H9 (cell line): ENCODE results near the gene CCDC180. TPM values are rescaled to one million over a fixed set of nuclear protein-coding genes. Genes with fewer than 3 reads are reported as not detected.

Source experiments
- DNase-seq: peaks from one replicate; pipeline ENCODE4 v3.0.0-alpha.2; 2017
- H2AFZ ChIP-seq: one replicate; pipeline ENCODE4 v1.6.1; 2013; ENCODE audit warnings: mild to moderate bottlenecking, low read length, control low read depth, moderate library complexity
- H2AK5ac ChIP-seq: 2 replicates; pipeline ENCODE4 v1.6.1; 2013; ENCODE audit warnings: low read length, control low read depth, mixed read lengths; ENCODE audit not compliant: insufficient read length
- H2BK120ac ChIP-seq: one replicate; pipeline ENCODE4 v1.6.1; 2013; ENCODE audit warnings: low read depth, mild to moderate bottlenecking, low read length, control low read depth, inconsistent platforms; ENCODE audit not compliant: poor library complexity, severe bottlenecking
- H2BK12ac ChIP-seq: 2 replicates; pipeline ENCODE4 v1.6.1; 2013; ENCODE audit warnings: low read length, control low read depth, mixed read lengths, low read depth; ENCODE audit not compliant: insufficient read length
- H2BK15ac ChIP-seq: 2 replicates; pipeline ENCODE4 v1.6.1; 2013; ENCODE audit warnings: low read depth, low read length, control low read depth
- H2BK20ac ChIP-seq: one replicate; pipeline ENCODE4 v1.6.1; 2013; ENCODE audit warnings: low read depth, mild to moderate bottlenecking, low read length, control low read depth, inconsistent platforms; ENCODE audit not compliant: poor library complexity, severe bottlenecking
- H2BK5ac ChIP-seq: 2 replicates; pipeline ENCODE4 v1.6.1; 2013; ENCODE audit warnings: low read length, control low read depth, mixed read lengths; ENCODE audit not compliant: insufficient read length
- H3K14ac ChIP-seq: 2 replicates; pipeline ENCODE4 v1.6.1; 2013; ENCODE audit warnings: low read length, control low read depth; ENCODE audit not compliant: insufficient read depth
- H3K18ac ChIP-seq: 2 replicates; pipeline ENCODE4 v1.6.1; 2013; ENCODE audit warnings: low read depth, mild to moderate bottlenecking, mixed read lengths, low read length, control low read depth; ENCODE audit not compliant: insufficient read length
- H3K23ac ChIP-seq: 2 replicates; pipeline ENCODE4 v1.6.1; 2013; ENCODE audit warnings: low read length, control low read depth, mixed read lengths, low read depth; ENCODE audit not compliant: insufficient read length
- H3K23me2 ChIP-seq: 2 replicates; pipeline ENCODE4 v1.6.1; 2013; ENCODE audit warnings: low read depth, mild to moderate bottlenecking, mixed read lengths, low read length, control low read depth; ENCODE audit not compliant: insufficient read length, poor library complexity, severe bottlenecking
- H3K27ac ChIP-seq: 2 replicates; pipeline ENCODE4 v1.5.1; 2013; ENCODE audit warnings: low read length, control low read depth, mixed read lengths, low read depth; ENCODE audit not compliant: insufficient read length
- H3K27me3 ChIP-seq: 2 replicates; pipeline ENCODE4 v1.6.1; 2013; ENCODE audit warnings: low read length, control low read depth, inconsistent platforms; ENCODE audit not compliant: insufficient read depth
- H3K4ac ChIP-seq: 2 replicates; pipeline ENCODE4 v1.6.1; 2013; ENCODE audit warnings: low read depth, mild to moderate bottlenecking, control low read depth, inconsistent platforms, low read length, moderate library complexity
- H3K4me1 ChIP-seq: 2 replicates; pipeline ENCODE4 v1.6.1; 2013; ENCODE audit warnings: low read length, control low read depth, inconsistent platforms; ENCODE audit not compliant: insufficient read depth
- H3K4me2 ChIP-seq: 2 replicates; pipeline ENCODE4 v1.6.1; 2013; ENCODE audit warnings: low read length, control low read depth, mixed read lengths; ENCODE audit not compliant: insufficient read length, insufficient read depth
- H3K56ac ChIP-seq: 2 replicates; pipeline ENCODE4 v1.6.1; 2013; ENCODE audit warnings: low read depth, mild to moderate bottlenecking, mixed read lengths, low read length, control low read depth; ENCODE audit not compliant: insufficient read length
- H3K79me1 ChIP-seq: 2 replicates; pipeline ENCODE4 v1.6.1; 2013; ENCODE audit warnings: low read depth, mild to moderate bottlenecking, moderate library complexity, low read length, control low read depth, inconsistent platforms; ENCODE audit not compliant: insufficient read depth, poor library complexity, severe bottlenecking
- H3K79me2 ChIP-seq: 2 replicates; pipeline ENCODE4 v1.6.1; 2013; ENCODE audit warnings: low read length, control low read depth, inconsistent platforms; ENCODE audit not compliant: insufficient read depth
- H3K9ac ChIP-seq: 2 replicates; pipeline ENCODE4 v1.6.1; 2013; ENCODE audit warnings: low read length, control low read depth, mixed read lengths; ENCODE audit not compliant: insufficient read length; ENCODE audit errors: extremely low read depth
- H3K9me3 ChIP-seq: one replicate; pipeline ENCODE4 v1.6.1; 2013; ENCODE audit warnings: low read depth, low read length, inconsistent platforms; ENCODE audit not compliant: control insufficient read depth
- H3T11ph ChIP-seq: one replicate; pipeline ENCODE4 v1.6.1; 2013; ENCODE audit warnings: mild to moderate bottlenecking, low read length, control low read depth, inconsistent platforms
- H4K20me1 ChIP-seq: one replicate; pipeline ENCODE4 v1.6.1; 2013; ENCODE audit not compliant: control insufficient read depth, insufficient read length, insufficient read depth
- H4K5ac ChIP-seq: 2 replicates; pipeline ENCODE4 v1.6.1; 2013; ENCODE audit warnings: low read depth, mild to moderate bottlenecking, mixed read lengths, low read length, control low read depth; ENCODE audit not compliant: insufficient read length
- H4K8ac ChIP-seq: replicated peaks from 2 replicates; pipeline ENCODE4 v1.6.1; 2013; ENCODE audit warnings: low read length, control low read depth, mixed read lengths, low read depth; ENCODE audit not compliant: insufficient read length
- H4K91ac ChIP-seq: 2 replicates; pipeline ENCODE4 v1.6.1; 2013; ENCODE audit warnings: low read depth, mild to moderate bottlenecking, moderate library complexity, mixed read lengths, low read length, control low read depth; ENCODE audit not compliant: insufficient read length
- H3K27ac Mint-ChIP-seq, 3 experiments: 2 replicates in 2 of 3; 3 replicates in 1 of 3; pipeline ENCODE4 v1.8.0; 2020 to 2021; ENCODE audit warnings: mixed read lengths in 3 of 3, mild to moderate bottlenecking in 1 of 3, moderate library complexity in 1 of 3
- H3K27me3 Mint-ChIP-seq: 2 replicates; pipeline ENCODE4 v1.8.0; 2021; ENCODE audit warnings: low read depth, mild to moderate bottlenecking, moderate library complexity, mixed read lengths
- H3K36me3 Mint-ChIP-seq, 3 experiments: 2 replicates in 2 of 3; 3 replicates in 1 of 3; pipeline ENCODE4 v1.8.0; 2020 to 2021; ENCODE audit warnings: low read depth in 3 of 3, mixed read lengths in 3 of 3; ENCODE audit not compliant: insufficient read depth in 1 of 3
- H3K4me1 Mint-ChIP-seq, 2 experiments: 2 replicates each; pipeline ENCODE4 v1.8.0; 2020; ENCODE audit warnings: mixed read lengths in 2 of 2
- H3K4me3 Mint-ChIP-seq, 2 experiments: 2 replicates in 1 of 2; 3 replicates in 1 of 2; pipeline ENCODE4 v1.8.0; 2020 to 2021; ENCODE audit warnings: mild to moderate bottlenecking in 2 of 2, mixed read lengths in 2 of 2, moderate library complexity in 1 of 2
- H3K9me3 Mint-ChIP-seq, 2 experiments: 2 replicates in 1 of 2; 3 replicates in 1 of 2; pipeline ENCODE4 v1.8.0; 2020; ENCODE audit warnings: mild to moderate bottlenecking in 2 of 2, mixed read lengths in 2 of 2, moderate library complexity in 1 of 2
- WGBS: extraction: QIAGEN DNeasy Blood & Tissue Kit; methylation state at CpG from one replicate; pipeline ENCODE4 v1.1.7; 2013; ENCODE audit warnings: missing lambda C conversion rate, low lambda C conversion rate, mixed read lengths; ENCODE audit not compliant: insufficient read length; ENCODE audit errors: extremely low coverage; 5-methylcytosine and 5-hydroxymethylcytosine counted together
- total RNA-seq: library from RNA; stranded (reverse); gene quantifications from 2 replicates; pipeline ENCODE4 v1.2.1, GENCODE V29; 2021
- TF ChIP-seq, protein P1 (sequence below): fragments of 200-600 bp; sonication (generic); conservative IDR thresholded peaks from 3 replicates; pipeline ENCODE4 v1.8.0; 2021; ENCODE audit warnings: antibody characterized with exemption, mild to moderate bottlenecking

The CCDC180 gene
- total RNA-seq, 1 experiment from 2014 or later, result 5.9 TPM

GRCh38 chr9:97314503-97314902 lies 7.0 kb downstream of the CCDC180 start:
- no peak overlapping the region for H4K8ac ChIP-seq
- no peak overlapping the region for H3K27ac ChIP-seq
- H2BK12ac ChIP-seq, result no peak overlapping the region
- WGBS, result no CpG with 5 or more reads among the region's 12 CpGs
- no peak overlapping the region for H3K9ac ChIP-seq
- no peak overlapping the region for H3T11ph ChIP-seq
- H3K23ac ChIP-seq, result no peak overlapping the region
- TF ChIP-seq, protein P1, sequence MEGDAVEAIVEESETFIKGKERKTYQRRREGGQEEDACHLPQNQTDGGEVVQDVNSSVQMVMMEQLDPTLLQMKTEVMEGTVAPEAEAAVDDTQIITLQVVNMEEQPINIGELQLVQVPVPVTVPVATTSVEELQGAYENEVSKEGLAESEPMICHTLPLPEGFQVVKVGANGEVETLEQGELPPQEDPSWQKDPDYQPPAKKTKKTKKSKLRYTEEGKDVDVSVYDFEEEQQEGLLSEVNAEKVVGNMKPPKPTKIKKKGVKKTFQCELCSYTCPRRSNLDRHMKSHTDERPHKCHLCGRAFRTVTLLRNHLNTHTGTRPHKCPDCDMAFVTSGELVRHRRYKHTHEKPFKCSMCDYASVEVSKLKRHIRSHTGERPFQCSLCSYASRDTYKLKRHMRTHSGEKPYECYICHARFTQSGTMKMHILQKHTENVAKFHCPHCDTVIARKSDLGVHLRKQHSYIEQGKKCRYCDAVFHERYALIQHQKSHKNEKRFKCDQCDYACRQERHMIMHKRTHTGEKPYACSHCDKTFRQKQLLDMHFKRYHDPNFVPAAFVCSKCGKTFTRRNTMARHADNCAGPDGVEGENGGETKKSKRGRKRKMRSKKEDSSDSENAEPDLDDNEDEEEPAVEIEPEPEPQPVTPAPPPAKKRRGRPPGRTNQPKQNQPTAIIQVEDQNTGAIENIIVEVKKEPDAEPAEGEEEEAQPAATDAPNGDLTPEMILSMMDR, result no peak
- no peaks in the 10 kb centered on the region for H3K4me1 ChIP-seq
- Mint-ChIP-seq H3K4me3 (no peak overlapping the region), H3K27ac (no peak overlapping the region), H3K9me3 (no peaks in the 10 kb centered on the region; a peak in 1 of 5 replicates), H3K36me3 (peaks cover 5 to 43% (median 37%) of the 10 kb centered on the region in 3 experiments; a peak in 6 of 7 replicates), H3K4me1 (peaks cover 0 to 6% of the 10 kb centered on the region in 2 experiments; a peak in 2 of 4 replicates), H3K27me3 (no peaks in the 10 kb centered on the region)
- no peaks in the 10 kb centered on the region for H4K20me1 ChIP-seq
- H2AK5ac ChIP-seq, result no peak overlapping the region
- no peaks in the 10 kb centered on the region for H3K23me2 ChIP-seq
- no peak overlapping the region for H2BK120ac ChIP-seq
- no peak overlapping the region for H3K18ac ChIP-seq
- no peaks in the 10 kb centered on the region for H3K27me3 ChIP-seq
- DNase-seq, result no peak
- no peaks in the 10 kb centered on the region for H3K79me1 ChIP-seq
- H4K5ac ChIP-seq, result no peak overlapping the region
- H2BK20ac ChIP-seq, result no peak overlapping the region
- H2BK5ac ChIP-seq, result no peak overlapping the region
- H4K91ac ChIP-seq, result no peak overlapping the region
- H2BK15ac ChIP-seq, result no peak overlapping the region
- no peaks in the 10 kb centered on the region for H3K79me2 ChIP-seq
- H2AFZ ChIP-seq, result no peak overlapping the region
- no peak overlapping the region for H3K56ac ChIP-seq
- H3K9me3 ChIP-seq, result no peaks in the 10 kb centered on the region
- no peak overlapping the region for H3K14ac ChIP-seq
- H3K4me2 ChIP-seq, result no peak overlapping the region
- H3K4ac ChIP-seq, result no peak overlapping the region
